ENCODE measurements around the gene PLA2G15.

DNA sequence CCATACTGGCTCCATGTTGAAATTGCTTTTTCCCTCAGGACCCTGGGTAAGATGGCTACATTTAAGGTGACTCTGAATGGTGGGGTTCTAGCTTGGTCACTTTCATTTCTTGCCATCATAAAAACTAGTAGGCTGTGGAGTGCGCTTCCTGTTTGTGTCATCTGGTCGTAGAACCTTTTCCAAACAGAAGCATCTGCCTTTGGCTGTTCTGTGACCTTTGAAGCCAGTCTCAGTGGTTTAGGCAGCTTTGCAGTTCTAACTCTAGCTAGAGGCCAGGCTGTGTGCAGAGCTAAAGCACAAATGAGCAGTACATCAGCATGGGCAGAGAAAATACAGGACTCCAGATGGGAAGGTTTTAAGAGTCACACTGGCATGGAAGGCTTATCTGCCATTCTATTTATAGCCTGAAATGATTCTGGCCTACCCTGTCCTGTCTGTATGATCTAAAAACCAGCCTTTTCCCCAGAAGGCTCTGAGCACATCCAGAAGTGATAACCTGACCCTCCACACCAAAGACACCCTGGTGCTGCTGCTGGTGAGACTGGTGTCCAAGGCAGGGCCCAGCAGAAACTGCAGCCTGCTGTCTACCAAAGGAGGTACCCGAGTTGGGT is 17.9 kb upstream of the PLA2G15 start:
- TF ChIP-seq, protein P1, sequence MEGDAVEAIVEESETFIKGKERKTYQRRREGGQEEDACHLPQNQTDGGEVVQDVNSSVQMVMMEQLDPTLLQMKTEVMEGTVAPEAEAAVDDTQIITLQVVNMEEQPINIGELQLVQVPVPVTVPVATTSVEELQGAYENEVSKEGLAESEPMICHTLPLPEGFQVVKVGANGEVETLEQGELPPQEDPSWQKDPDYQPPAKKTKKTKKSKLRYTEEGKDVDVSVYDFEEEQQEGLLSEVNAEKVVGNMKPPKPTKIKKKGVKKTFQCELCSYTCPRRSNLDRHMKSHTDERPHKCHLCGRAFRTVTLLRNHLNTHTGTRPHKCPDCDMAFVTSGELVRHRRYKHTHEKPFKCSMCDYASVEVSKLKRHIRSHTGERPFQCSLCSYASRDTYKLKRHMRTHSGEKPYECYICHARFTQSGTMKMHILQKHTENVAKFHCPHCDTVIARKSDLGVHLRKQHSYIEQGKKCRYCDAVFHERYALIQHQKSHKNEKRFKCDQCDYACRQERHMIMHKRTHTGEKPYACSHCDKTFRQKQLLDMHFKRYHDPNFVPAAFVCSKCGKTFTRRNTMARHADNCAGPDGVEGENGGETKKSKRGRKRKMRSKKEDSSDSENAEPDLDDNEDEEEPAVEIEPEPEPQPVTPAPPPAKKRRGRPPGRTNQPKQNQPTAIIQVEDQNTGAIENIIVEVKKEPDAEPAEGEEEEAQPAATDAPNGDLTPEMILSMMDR (IDR thresholded peaks at IDR 0.05), result no peak
- no peak for TF ChIP-seq POLR2A (IDR thresholded peaks at IDR 0.05)
